Caco-2 (cell line): ENCODE measurements around the gene MCM3AP. TPM values are rescaled to one million over a fixed set of nuclear protein-coding genes. Genes with fewer than 3 reads are reported as not detected.

ENCODE experiments used
- BruUV-seq: library from RNA; stranded (reverse); fragments of 400-500 nt; replicated peaks from 2 replicates; lab custom pipeline; 2021; lab: Mats Ljungman, UMichigan
- CTCF ChIA-PET: fragments of 300-600 bp; sonication (Branson Sonifier 250); formaldehyde crosslinking; loops from one replicate; lab custom pipeline; 2022; ENCODE audit warnings: antibody characterized with exemption; lab: Charles Lee
- POLR2A ChIA-PET: fragments of 300-600 bp; sonication (Branson Sonifier 250); formaldehyde crosslinking; loops from one replicate; lab custom pipeline; 2022; ENCODE audit warnings: antibody characterized with exemption; lab: Charles Lee
- DNase-seq, 2 experiments: peaks; one replicate each; pipeline versions ENCODE4 v3.0.0 to v3.0.0-alpha.2; 2020 to 2022
- H3K27me3 ChIP-seq: replicated peaks from 2 replicates; pipeline ENCODE4 v1.6.0; 2011; ENCODE audit warnings: low read length; ENCODE audit not compliant: control insufficient read depth, insufficient read depth
- H3K36me3 ChIP-seq: 2 replicates; pipeline ENCODE4 v1.5.1; 2011; ENCODE audit warnings: low read length; ENCODE audit not compliant: control insufficient read depth, insufficient read depth
- H3K4me1 ChIP-seq: fragments of 250-450 bp; sonication (Bioruptor Pico); 2 replicates; pipeline ENCODE4 v1.5.1; 2020; ENCODE audit warnings: mild to moderate bottlenecking
- H3K4me3 ChIP-seq: 2 replicates; pipeline ENCODE4 v1.5.1; 2011; ENCODE audit warnings: low read depth, mild to moderate bottlenecking, control low read depth, low read length
- H3K9me3 ChIP-seq: fragments of 250-450 bp; sonication (Bioruptor Pico); 2 replicates; pipeline ENCODE4 v1.5.1; 2020; ENCODE audit warnings: mild to moderate bottlenecking, moderate library complexity
- H3K27ac Mint-ChIP-seq: one replicate; pipeline ENCODE4 v1.8.0; 2022; ENCODE audit warnings: mixed read lengths; ENCODE audit not compliant: unreplicated experiment
- H3K27me3 Mint-ChIP-seq: one replicate; pipeline ENCODE4 v1.8.0; 2022; ENCODE audit warnings: mixed read lengths; ENCODE audit not compliant: insufficient read depth, unreplicated experiment
- H3K36me3 Mint-ChIP-seq: one replicate; pipeline ENCODE4 v1.8.0; 2022; ENCODE audit warnings: mild to moderate bottlenecking, mixed read lengths; ENCODE audit not compliant: insufficient read depth, unreplicated experiment
- H3K4me1 Mint-ChIP-seq: one replicate; pipeline ENCODE4 v1.8.0; 2022; ENCODE audit warnings: low read depth, mixed read lengths; ENCODE audit not compliant: unreplicated experiment
- H3K4me3 Mint-ChIP-seq: one replicate; pipeline ENCODE4 v1.8.0; 2022; ENCODE audit warnings: mild to moderate bottlenecking, moderate library complexity, mixed read lengths; ENCODE audit not compliant: unreplicated experiment
- H3K9me3 Mint-ChIP-seq: one replicate; pipeline ENCODE4 v1.8.0; 2022; ENCODE audit warnings: mixed read lengths; ENCODE audit not compliant: unreplicated experiment
- intact Hi-C: fragments of 100-400 bp; cut with micrococcal nuclease; formaldehyde crosslinking; loops from one replicate; pipeline ENCODE4 v1.10.0; 2022; ENCODE audit not compliant: unreplicated experiment
- total RNA-seq: library from RNA; stranded (reverse); gene quantifications from 2 replicates; pipeline ENCODE4 v1.2.3, GENCODE V29; 2022
- TF ChIP-seq, protein P1 (sequence below), 2 experiments: fragments of 200-600 bp in 1 of 2; IDR thresholded peaks; 1 replicate in 1 of 2; 2 replicates in 1 of 2; pipeline versions ENCODE4 v1.5.1 to v1.8.0; 2011 to 2022; ENCODE audit warnings: antibody characterized with exemption in 1 of 2, control low read depth in 1 of 2, inconsistent platforms in 1 of 2, low read depth in 1 of 2, low read length in 1 of 2, mild to moderate bottlenecking in 1 of 2, moderate library complexity in 1 of 2; ENCODE audit not compliant: insufficient read depth in 1 of 2, severe bottlenecking in 1 of 2, unreplicated experiment in 1 of 2

MCM3AP gene
- total RNA-seq, 1 experiment from 2014 or later, result 88.1 TPM

DNA sequence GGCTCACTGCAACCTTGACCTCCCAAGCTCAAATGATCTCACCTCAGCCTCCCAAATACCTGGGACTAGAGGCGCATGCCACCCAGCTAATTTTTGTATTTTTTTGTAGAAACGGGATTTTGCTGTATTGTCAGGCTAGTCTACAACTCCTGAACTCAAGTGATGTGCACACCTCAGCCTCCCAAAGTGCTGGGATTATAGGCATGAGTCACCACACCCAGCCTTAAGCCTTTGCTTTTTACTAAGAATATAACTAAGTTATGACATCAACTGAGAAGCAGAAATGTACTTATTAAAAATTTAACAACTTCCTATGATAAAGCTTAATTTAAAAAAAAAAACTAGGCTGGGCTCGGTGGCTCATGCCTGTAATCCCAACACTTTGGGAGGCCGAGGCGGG is 47.9 kb downstream of the MCM3AP start:
- Mint-ChIP-seq H3K27ac (no peak overlapping the region), H3K4me1 (peaks cover 5% of the 10 kb centered on the region), H3K9me3 (no peaks in the 10 kb centered on the region), H3K27me3 (no peaks in the 10 kb centered on the region), H3K36me3 (peaks cover 64% of the 10 kb centered on the region), H3K4me3 (no peak overlapping the region)
- H3K4me3 ChIP-seq, result no peak overlapping the region
- ChIA-PET CTCF (no interaction called here), POLR2A (no interaction called here)
- TF ChIP-seq, protein P1, sequence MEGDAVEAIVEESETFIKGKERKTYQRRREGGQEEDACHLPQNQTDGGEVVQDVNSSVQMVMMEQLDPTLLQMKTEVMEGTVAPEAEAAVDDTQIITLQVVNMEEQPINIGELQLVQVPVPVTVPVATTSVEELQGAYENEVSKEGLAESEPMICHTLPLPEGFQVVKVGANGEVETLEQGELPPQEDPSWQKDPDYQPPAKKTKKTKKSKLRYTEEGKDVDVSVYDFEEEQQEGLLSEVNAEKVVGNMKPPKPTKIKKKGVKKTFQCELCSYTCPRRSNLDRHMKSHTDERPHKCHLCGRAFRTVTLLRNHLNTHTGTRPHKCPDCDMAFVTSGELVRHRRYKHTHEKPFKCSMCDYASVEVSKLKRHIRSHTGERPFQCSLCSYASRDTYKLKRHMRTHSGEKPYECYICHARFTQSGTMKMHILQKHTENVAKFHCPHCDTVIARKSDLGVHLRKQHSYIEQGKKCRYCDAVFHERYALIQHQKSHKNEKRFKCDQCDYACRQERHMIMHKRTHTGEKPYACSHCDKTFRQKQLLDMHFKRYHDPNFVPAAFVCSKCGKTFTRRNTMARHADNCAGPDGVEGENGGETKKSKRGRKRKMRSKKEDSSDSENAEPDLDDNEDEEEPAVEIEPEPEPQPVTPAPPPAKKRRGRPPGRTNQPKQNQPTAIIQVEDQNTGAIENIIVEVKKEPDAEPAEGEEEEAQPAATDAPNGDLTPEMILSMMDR (IDR thresholded peaks at IDR 0.05; ENCODE audit: insufficient read depth in 1 of 2, low read depth in 1 of 2, low read length in 1 of 2, severe bottlenecking in 1 of 2, unreplicated experiment in 1 of 2), result no peak
- no peaks in the 10 kb centered on the region for H3K27me3 ChIP-seq
- DNase-seq, result no peak
- H3K4me1 ChIP-seq, result no peaks in the 10 kb centered on the region
- intact Hi-C loops, result no loop called here
- no TSS peak for BruUV-seq
- peaks cover 3% of the 10 kb centered on the region; the same call in 1 of the 2 replicates for H3K36me3 ChIP-seq
- H3K9me3 ChIP-seq, result no peaks in the 10 kb centered on the region

DNA sequence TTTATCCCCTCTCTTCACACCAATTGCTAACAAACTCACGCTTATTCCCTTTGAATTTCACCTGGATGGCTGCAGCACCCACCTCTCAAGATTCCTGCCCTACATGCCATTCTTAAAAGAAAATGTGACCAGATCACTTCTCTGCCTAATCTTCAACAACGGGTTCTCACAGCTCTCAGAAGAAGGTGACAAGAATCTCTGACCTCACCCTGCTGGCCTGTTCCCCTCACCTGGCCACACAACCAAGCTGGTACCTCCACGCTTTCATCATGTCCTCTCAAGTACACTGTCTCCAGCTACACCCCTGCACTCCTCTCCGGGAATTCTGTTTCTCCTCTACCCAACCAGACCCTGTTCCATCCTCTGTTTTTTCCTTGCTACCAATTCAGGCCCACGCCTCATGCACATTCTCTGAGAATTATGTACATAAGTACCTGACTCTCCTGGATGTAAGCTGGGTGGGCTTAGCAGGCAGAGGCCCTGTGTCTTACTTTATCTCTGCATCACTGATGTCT is 50.9 kb downstream of the MCM3AP start:
- no peak overlapping the region for H3K4me3 Mint-ChIP-seq
- no peaks in the 10 kb centered on the region for H3K9me3 ChIP-seq
- TF ChIP-seq, protein P1 (IDR thresholded peaks at IDR 0.05; ENCODE audit: insufficient read depth in 1 of 2, low read depth in 1 of 2, low read length in 1 of 2, severe bottlenecking in 1 of 2, unreplicated experiment in 1 of 2), result no peak
- H3K9me3 Mint-ChIP-seq, result no peaks in the 10 kb centered on the region
- ChIA-PET CTCF (no interaction called here), POLR2A (no interaction called here)
- no peak for DNase-seq
- no peaks in the 10 kb centered on the region for H3K27me3 Mint-ChIP-seq
- H3K27me3 ChIP-seq, result no peaks in the 10 kb centered on the region
- H3K36me3 ChIP-seq, result 0 out of 2 replicates have a peak, but pooled peaks cover 2% of the 10 kb centered on the region
- peaks cover 63% of the 10 kb centered on the region for H3K36me3 Mint-ChIP-seq
- peaks cover 12% of the 10 kb centered on the region for H3K4me1 ChIP-seq
- no TSS peak for BruUV-seq
- intact Hi-C loops, result no loop called here
- H3K4me1 Mint-ChIP-seq, result peaks cover 13% of the 10 kb centered on the region
- H3K27ac Mint-ChIP-seq, result no peak overlapping the region
- no peak overlapping the region for H3K4me3 ChIP-seq

DNA sequence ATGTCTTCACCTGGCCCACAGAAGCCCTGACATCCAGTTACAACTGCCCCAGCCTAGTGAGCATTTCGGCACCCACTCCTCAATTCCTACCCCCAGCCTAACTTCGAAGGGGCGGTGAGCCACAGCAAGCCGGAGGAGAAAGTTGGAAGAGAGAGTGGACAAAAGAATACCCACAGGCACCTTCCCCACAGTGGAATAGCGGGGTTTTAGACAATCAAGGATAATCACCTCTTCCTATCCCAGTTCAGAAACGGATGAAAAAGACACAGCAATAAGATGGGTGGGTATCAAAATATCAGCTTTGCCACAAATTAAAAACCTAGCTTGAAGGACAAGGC is 55.5 kb downstream of the MCM3AP start:
- Histone ChIP-seq H3K36me3 (no peaks in the 10 kb centered on the region), H3K4me1 (peaks cover 25% of the 10 kb centered on the region), H3K4me3 (peak overlapping the region; percentile 93), H3K9me3 (no peaks in the 10 kb centered on the region), H3K27me3 (no peaks in the 10 kb centered on the region)
- H3K27me3 Mint-ChIP-seq, result no peaks in the 10 kb centered on the region
- peak overlapping the region; percentile 99 for H3K27ac Mint-ChIP-seq
- ChIA-PET POLR2A (interaction anchor here (0.6 kb wide), 1 partner anchor 93 kb away, joined by 3 read pairs; no protein-coding TSS in a partner anchor), CTCF (interaction anchor here (0.6 to 1.1 kb wide), 3 partner anchors 13 to 95 kb away, joined by 4 to 5 read pairs (median 4); no protein-coding TSS in a partner anchor)
- peaks cover 26% of the 10 kb centered on the region for H3K4me1 Mint-ChIP-seq
- DNase-seq, result no peak
- no TSS peak for BruUV-seq
- TF ChIP-seq, protein P1 (IDR thresholded peaks at IDR 0.05; ENCODE audit: insufficient read depth in 1 of 2, low read depth in 1 of 2, low read length in 1 of 2, severe bottlenecking in 1 of 2, unreplicated experiment in 1 of 2), result no peak
- intact Hi-C loops, result loop anchor here (5.0 to 10.0 kb wide), 2 partner anchors 85 to 92 kb away; partner anchors contain the start of genes C21orf58 and PCNT
- H3K9me3 Mint-ChIP-seq, result no peaks in the 10 kb centered on the region
- H3K36me3 Mint-ChIP-seq, result peaks cover 75% of the 10 kb centered on the region
- peak overlapping the region; percentile 93 for H3K4me3 Mint-ChIP-seq
